Testis (tissue), 3 donors: ENCODE results near the gene SENP5. TPM values are rescaled to one million over a fixed set of nuclear protein-coding genes. Genes with fewer than 3 reads are reported as not detected.

ENCODE experiments used
- DNase-seq: peaks from one replicate; pipeline ENCODE4 v3.0.0-alpha.2; 2019
- H3K27ac ChIP-seq, 2 donors: fragments of 200-600 bp; sonication (generic); one replicate each; pipeline ENCODE4 v1.5.1; 2019
- H3K27me3 ChIP-seq: fragments of 200-600 bp; sonication (generic); one replicate; pipeline ENCODE4 v1.5.1; 2019
- H3K36me3 ChIP-seq: fragments of 200-600 bp; sonication (generic); one replicate; pipeline ENCODE4 v1.5.1; 2017; ENCODE audit warnings: low read depth; ENCODE audit errors: missing control alignments
- H3K4me1 ChIP-seq: fragments of 200-600 bp; sonication (generic); one replicate; pipeline ENCODE4 v1.5.1; 2019
- H3K4me3 ChIP-seq, 2 donors: fragments of 200-600 bp; sonication (generic); one replicate each; pipeline ENCODE4 v1.5.1; 2017 to 2019
- H3K9me3 ChIP-seq: fragments of 200-600 bp; sonication (generic); one replicate; pipeline ENCODE4 v1.5.1; 2017
- POLR2A ChIP-seq: fragments of 450-650 bp; IDR thresholded peaks from one replicate; pipeline ENCODE4 v1.6.1; 2017; ENCODE audit warnings: antibody characterized with exemption, mild to moderate bottlenecking, moderate library complexity
- WGBS, 2 donors: methylation state at CpG; one replicate each; pipeline ENCODE4 v1.1.5; 2018; 5-methylcytosine and 5-hydroxymethylcytosine counted together
- intact Hi-C: fragments of 100-400 bp; cut with DNase I; formaldehyde crosslinking; loops from one replicate; pipeline ENCODE4 v1.15.1; 2023; ENCODE audit warnings: low total_unique reads
- polyA plus RNA-seq: library from polyadenylated mRNA; stranded (reverse); fragments of 350-450 nt; fragmentation: Illumina TruSeq; extraction: RNeasy Lipid Tissue Mini Kit (QIAGEN cat#74804); gene quantifications from one replicate; pipeline ENCODE4 v1.2.3, GENCODE V29; 2014; ENCODE audit warnings: low read depth, low replicate concordance; ENCODE audit not compliant: insufficient read depth
- total RNA-seq, 2 donors: library from RNA; depleted of rRNA; stranded (reverse); fragments of >200 nt; gene quantifications; one replicate each; pipeline ENCODE4 v1.2.3, GENCODE V29; 2016
- TF ChIP-seq, protein P1 (sequence below), 3 experiments: fragments of 450-650 bp in 2 of 3; fragments of 200-600 bp in 1 of 3; sonication (generic) in 1 of 3; IDR thresholded peaks; one replicate each; pipeline ENCODE4 v1.5.1; 2016 to 2019; ENCODE audit warnings: antibody characterized with exemption in 3 of 3, mild to moderate bottlenecking in 2 of 3, moderate library complexity in 1 of 3

Gene SENP5
- total and polyA plus RNA-seq, 3 donors from 2014 or later, result 40.9 to 83.9 (median 76.8) TPM

DNA sequence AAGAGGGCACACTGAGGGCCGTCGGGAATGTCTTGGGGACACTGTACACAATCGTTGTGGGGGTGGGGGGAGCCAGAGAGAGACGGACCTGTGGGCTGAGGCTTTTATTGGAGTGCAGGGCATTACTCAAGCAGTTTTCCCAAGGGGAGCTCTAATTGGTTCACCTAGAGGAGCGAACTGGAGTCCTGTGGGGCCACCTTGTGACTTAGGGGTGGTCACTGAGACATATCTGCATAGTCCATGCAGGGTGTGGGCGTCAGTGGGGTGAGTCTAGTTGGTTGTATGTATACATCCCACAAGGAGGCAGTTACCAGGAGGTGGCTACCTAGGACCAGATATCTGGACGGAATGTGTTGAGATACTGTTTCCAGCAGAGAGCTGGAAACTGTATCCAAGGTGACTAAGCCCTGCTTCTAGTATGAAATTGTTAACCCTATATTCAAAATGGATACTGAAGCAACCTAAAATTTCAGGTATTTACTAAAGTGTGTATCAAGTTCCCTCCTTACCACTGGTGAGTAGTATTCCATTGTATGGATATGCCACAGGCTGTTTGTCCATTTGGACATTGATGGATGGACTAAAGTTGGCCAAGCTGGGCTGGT is 103.5 kb downstream of the SENP5 start:
- TF ChIP-seq, protein P1, sequence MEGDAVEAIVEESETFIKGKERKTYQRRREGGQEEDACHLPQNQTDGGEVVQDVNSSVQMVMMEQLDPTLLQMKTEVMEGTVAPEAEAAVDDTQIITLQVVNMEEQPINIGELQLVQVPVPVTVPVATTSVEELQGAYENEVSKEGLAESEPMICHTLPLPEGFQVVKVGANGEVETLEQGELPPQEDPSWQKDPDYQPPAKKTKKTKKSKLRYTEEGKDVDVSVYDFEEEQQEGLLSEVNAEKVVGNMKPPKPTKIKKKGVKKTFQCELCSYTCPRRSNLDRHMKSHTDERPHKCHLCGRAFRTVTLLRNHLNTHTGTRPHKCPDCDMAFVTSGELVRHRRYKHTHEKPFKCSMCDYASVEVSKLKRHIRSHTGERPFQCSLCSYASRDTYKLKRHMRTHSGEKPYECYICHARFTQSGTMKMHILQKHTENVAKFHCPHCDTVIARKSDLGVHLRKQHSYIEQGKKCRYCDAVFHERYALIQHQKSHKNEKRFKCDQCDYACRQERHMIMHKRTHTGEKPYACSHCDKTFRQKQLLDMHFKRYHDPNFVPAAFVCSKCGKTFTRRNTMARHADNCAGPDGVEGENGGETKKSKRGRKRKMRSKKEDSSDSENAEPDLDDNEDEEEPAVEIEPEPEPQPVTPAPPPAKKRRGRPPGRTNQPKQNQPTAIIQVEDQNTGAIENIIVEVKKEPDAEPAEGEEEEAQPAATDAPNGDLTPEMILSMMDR (IDR thresholded peaks at IDR 0.05), result no peak
- no peak for TF ChIP-seq POLR2A
- peaks cover 6% of the 10 kb centered on the region for H3K4me1 ChIP-seq
- no peaks in the 10 kb centered on the region for H3K27me3 ChIP-seq
- no peak for DNase-seq
- intact Hi-C loops, result no loop called here
- no peaks in the 10 kb centered on the region for H3K9me3 ChIP-seq
- no peaks in the 10 kb centered on the region for H3K36me3 ChIP-seq
- no peak overlapping the region for H3K27ac ChIP-seq
- 29 to 64% methylated on average over 6 to 7 of the region's 7 CpGs for WGBS, 2 donors
- H3K4me3 ChIP-seq, result no peak overlapping the region

DNA sequence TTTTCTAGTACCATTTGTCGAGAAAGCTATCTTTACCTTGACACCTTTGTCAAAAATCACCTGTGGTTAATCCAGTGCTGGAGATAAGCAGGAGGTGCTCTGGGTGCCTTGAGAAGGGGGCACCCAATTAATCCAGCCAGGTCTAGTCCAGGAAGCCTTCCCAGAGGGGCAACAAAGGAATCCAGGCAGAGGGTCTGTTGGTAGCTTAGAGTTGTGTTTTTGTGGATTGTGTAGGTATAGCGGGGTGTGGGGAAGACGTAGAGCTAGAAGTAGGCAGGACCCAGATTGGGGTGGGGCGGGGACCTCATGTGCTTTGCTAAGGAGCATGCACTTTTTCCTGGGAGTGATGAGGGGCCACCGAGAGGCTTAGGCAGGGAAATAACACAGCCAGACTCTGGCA is 106.9 kb downstream of the SENP5 start:
- Histone ChIP-seq H3K27me3 (no peaks in the 10 kb centered on the region), H3K27ac (no peak overlapping the region), H3K36me3 (no peaks in the 10 kb centered on the region), H3K4me1 (no peaks in the 10 kb centered on the region), H3K4me3 (no peak overlapping the region), H3K9me3 (no peaks in the 10 kb centered on the region)
- WGBS, 2 donors, result 85 to 96% methylated on average over 5 of the region's 5 CpGs
- intact Hi-C loops, result no loop called here
- DNase-seq, result no peak
- TF ChIP-seq POLR2A, result no peak
- TF ChIP-seq, protein P1 (IDR thresholded peaks at IDR 0.05), result no peak

DNA sequence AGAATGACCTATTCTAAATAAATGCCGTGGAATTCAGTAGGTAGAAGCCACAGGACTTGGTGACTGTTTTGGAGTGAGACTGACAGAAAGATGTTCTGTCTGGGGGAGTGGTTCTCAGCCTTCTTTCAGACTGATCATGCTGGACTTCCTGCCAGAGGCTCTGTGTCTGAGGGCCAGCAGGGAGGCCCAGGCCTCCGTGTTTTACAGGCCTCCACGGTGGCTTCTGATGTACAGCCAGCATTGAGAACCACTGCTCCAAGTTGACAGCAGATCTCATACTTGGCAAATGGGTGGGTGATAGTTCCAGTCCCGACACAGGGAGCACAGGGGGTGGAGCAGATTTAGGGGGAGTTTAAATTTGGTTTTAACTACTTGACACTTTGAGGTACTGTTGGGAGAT is 107.6 kb downstream of the SENP5 start:
- Histone ChIP-seq H3K36me3 (no peaks in the 10 kb centered on the region), H3K27me3 (no peaks in the 10 kb centered on the region), H3K9me3 (no peaks in the 10 kb centered on the region), H3K4me1 (no peaks in the 10 kb centered on the region), H3K4me3 (no peak overlapping the region), H3K27ac (no peak overlapping the region)
- TF ChIP-seq, protein P1 (IDR thresholded peaks at IDR 0.05), result no peak
- TF ChIP-seq POLR2A, result no peak
- WGBS, 2 donors, result 80 to 87% methylated on average over 4 of the region's 4 CpGs
- intact Hi-C loops, result no loop called here
- no peak for DNase-seq

DNA sequence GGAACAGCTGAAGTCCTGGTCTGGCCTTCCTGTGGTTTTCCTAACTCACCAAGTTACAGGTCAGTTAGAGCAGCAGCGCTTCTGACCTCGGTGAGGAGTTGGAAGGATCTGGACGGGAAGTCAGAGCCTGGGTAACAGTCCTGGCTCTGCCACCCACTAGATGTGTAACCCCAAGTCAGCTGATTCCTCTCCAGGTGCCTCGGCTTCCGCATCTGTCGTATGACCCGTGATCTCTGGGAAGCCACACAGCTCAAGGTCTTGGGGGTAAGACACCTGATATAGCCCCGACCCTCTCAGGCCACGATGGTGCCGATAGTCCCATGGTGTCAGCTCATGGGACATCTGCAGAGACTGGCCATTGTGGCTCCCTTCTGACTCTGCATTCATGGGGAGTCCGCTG is 109.2 kb downstream of the SENP5 start:
- intact Hi-C loops, result no loop called here
- TF ChIP-seq POLR2A, result no peak
- TF ChIP-seq, protein P1 (IDR thresholded peaks at IDR 0.05), result no peak
- Histone ChIP-seq H3K4me1 (no peaks in the 10 kb centered on the region), H3K27ac (no peak overlapping the region), H3K27me3 (no peaks in the 10 kb centered on the region), H3K4me3 (no peak overlapping the region), H3K9me3 (no peaks in the 10 kb centered on the region), H3K36me3 (no peaks in the 10 kb centered on the region)
- WGBS, 2 donors, result 85 to 86% methylated on average over 11 of the region's 11 CpGs
- no peak for DNase-seq

DNA sequence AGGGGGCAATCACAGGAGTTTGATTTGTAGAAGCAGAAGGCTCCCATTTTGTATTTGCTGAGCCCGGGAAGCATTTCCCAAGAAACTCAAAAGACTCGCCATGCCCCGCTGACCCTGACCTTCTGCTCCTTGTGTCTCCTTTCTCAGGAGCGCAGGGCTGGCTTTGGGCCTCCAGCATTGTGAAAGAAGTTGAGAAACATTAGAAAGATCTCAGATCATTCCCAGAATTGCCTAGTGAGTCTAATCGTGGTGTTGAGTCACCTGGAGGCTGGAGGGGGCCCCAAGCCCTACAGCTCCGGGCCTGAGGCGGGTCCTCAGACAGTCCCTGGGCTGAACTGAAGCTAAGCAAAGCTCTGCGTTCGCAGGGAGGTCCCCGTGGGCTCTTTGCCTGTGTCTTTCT is 111.8 kb downstream of the SENP5 start:
- WGBS, 2 donors, result 56 to 69% methylated on average over 10 of the region's 10 CpGs
- H3K9me3 ChIP-seq, result no peaks in the 10 kb centered on the region
- no peaks in the 10 kb centered on the region for H3K4me1 ChIP-seq
- intact Hi-C loops, result no loop called here
- no peak overlapping the region for H3K27ac ChIP-seq
- no peak for TF ChIP-seq POLR2A
- TF ChIP-seq, protein P1 (IDR thresholded peaks at IDR 0.05), result no peak
- no peak for DNase-seq
- H3K36me3 ChIP-seq, result no peaks in the 10 kb centered on the region
- H3K27me3 ChIP-seq, result no peaks in the 10 kb centered on the region
- no peak overlapping the region for H3K4me3 ChIP-seq
